Measurements from ENCODE around the gene PTX4. TPM values are rescaled to one million over a fixed set of nuclear protein-coding genes. Genes with fewer than 3 reads are reported as not detected.
A peak's percentile ranks its signal among the peaks of the same experiment; 100 is the strongest.

Gene PTX4
- total RNA-seq, 1 experiment from 2014 or later, result 0.22 TPM

DNA sequence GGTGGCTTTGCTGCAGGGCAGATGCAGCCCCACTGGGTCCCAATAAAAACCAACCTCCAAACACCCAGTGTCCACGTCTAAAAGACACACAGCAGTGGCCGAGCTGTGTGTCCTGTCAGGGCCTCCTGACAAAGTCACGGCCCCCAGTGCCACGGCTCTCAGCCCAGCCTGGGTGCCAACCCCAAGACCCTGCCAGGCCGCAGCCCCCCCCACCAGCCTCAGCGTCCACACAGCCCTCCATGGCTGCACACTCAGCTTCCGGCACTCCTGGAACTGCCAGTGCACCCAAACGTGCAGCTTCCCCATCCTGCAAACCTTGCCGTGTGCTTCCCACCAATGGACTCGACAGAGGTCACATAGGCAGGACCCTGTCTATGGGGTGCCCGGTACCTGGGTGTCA, 40.8 kb downstream of the PTX4 start:
- Histone ChIP-seq H3K27ac (ENCODE audit: low read length) (no peak overlapping the region), H3K9me2 (replicated peaks; ENCODE audit: low read length) (no peaks in the 10 kb centered on the region), H3K4me3 (ENCODE audit: low read length) (no peak overlapping the region), H2AFZ (ENCODE audit: low read length) (no peak overlapping the region), H3K4me1 (ENCODE audit: insufficient read depth, low read length) (no peaks in the 10 kb centered on the region), H3K79me2 (ENCODE audit: low read length) (no peaks in the 10 kb centered on the region), H3K9me3 (ENCODE audit: low read length) (no peaks in the 10 kb centered on the region), H3K36me3 (ENCODE audit: low read depth, low read length) (no peaks in the 10 kb centered on the region), H3K9ac (ENCODE audit: low read length) (no peak overlapping the region), H3K27me3 (ENCODE audit: low read length) (no peaks in the 10 kb centered on the region), H3K4me2 (ENCODE audit: low read length) (no peak overlapping the region), H4K20me1 (ENCODE audit: low read length) (no peaks in the 10 kb centered on the region), H3F3A (ENCODE audit: low read length, unreplicated experiment) (no peaks in the 10 kb centered on the region)
- intact Hi-C loops (cut with micrococcal nuclease), result no loop called here
- ATAC-seq, result no peak
- no peak for DNase-seq
- TF ChIP-seq EZH2 (IDR thresholded peaks at IDR 0.05; ENCODE audit: low read length, unreplicated experiment) (no peak), EZH2phosphoT487 (IDR thresholded peaks at IDR 0.05; ENCODE audit: borderline replicate concordance, low read length) (no peak)
- TF ChIP-seq, protein P1, sequence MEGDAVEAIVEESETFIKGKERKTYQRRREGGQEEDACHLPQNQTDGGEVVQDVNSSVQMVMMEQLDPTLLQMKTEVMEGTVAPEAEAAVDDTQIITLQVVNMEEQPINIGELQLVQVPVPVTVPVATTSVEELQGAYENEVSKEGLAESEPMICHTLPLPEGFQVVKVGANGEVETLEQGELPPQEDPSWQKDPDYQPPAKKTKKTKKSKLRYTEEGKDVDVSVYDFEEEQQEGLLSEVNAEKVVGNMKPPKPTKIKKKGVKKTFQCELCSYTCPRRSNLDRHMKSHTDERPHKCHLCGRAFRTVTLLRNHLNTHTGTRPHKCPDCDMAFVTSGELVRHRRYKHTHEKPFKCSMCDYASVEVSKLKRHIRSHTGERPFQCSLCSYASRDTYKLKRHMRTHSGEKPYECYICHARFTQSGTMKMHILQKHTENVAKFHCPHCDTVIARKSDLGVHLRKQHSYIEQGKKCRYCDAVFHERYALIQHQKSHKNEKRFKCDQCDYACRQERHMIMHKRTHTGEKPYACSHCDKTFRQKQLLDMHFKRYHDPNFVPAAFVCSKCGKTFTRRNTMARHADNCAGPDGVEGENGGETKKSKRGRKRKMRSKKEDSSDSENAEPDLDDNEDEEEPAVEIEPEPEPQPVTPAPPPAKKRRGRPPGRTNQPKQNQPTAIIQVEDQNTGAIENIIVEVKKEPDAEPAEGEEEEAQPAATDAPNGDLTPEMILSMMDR (conservative IDR thresholded peaks at IDR 0.05; ENCODE audit: low read depth, low read length), result no peak
- no TSS peak for BruUV-seq (replicated peaks)
- POLR2A ChIA-PET (ENCODE audit: unreplicated experiment), result no interaction called here
- CTCF ChIA-PET, result no interaction called here

DNA sequence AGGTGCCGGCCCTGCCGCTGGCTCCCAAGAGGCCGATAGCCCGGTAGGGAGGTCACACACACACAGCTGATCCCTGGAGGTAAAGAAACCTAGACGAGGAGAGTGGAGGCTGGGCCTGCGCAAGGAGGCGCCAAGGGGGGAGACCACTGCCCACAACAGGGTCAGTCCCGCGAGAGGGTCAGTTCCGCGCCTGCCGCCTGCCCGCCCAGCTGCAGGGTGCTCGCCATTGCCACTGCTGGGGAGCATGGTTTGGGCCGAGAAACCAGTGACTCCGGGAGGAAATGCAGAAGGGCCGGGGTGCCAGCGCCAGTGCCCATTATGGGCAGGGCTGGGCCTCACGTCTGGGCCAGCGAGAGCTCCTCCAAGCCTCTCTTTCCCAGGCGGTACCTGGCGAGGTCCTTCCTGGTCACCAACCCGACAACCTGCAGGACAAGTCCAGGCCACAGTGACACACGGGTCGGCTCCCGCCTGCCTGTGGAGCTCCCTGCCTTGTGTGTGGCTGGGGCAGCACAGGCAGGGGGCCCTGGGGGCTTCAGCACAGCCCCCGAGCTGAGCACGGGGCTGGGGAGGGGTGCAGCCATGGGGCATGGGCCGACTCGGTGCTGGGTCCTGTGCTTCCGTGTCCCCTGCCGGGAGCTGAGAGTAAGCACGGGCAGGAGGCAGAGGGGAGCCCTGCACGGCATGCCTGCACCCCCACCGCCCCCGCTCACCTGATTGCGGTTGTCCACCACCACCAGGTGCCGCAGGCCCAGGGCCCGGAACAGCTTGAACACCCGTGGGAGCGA, 42.3 kb downstream of the PTX4 start:
- H3K4me2 ChIP-seq (ENCODE audit: low read length), result no peak overlapping the region
- no peaks in the 10 kb centered on the region for H4K20me1 ChIP-seq (ENCODE audit: low read length)
- no peak overlapping the region for H3K9ac ChIP-seq (ENCODE audit: low read length)
- H2AFZ ChIP-seq (ENCODE audit: low read length), result no peak overlapping the region
- TF ChIP-seq EZH2 (IDR thresholded peaks at IDR 0.05; ENCODE audit: low read length, unreplicated experiment) (no peak), EZH2phosphoT487 (IDR thresholded peaks at IDR 0.05; ENCODE audit: borderline replicate concordance, low read length) (no peak)
- TF ChIP-seq, protein P1 (conservative IDR thresholded peaks at IDR 0.05; ENCODE audit: low read depth, low read length), result no peak
- H3K27me3 ChIP-seq (ENCODE audit: low read length), result no peaks in the 10 kb centered on the region
- no peaks in the 10 kb centered on the region for H3K36me3 ChIP-seq (ENCODE audit: low read depth, low read length)
- H3F3A ChIP-seq (ENCODE audit: low read length, unreplicated experiment), result no peaks in the 10 kb centered on the region
- BruUV-seq (replicated peaks), result TSS peak; percentile 23
- H3K79me2 ChIP-seq (ENCODE audit: low read length), result no peaks in the 10 kb centered on the region
- no peaks in the 10 kb centered on the region for H3K9me2 ChIP-seq (replicated peaks; ENCODE audit: low read length)
- intact Hi-C loops (cut with micrococcal nuclease), result no loop called here
- DNase-seq (no peak), ATAC-seq (no peak)
- H3K9me3 ChIP-seq (ENCODE audit: low read length), result no peaks in the 10 kb centered on the region
- POLR2A ChIA-PET (ENCODE audit: unreplicated experiment), result no interaction called here
- no peak overlapping the region for H3K27ac ChIP-seq (ENCODE audit: low read length)
- H3K4me1 ChIP-seq (ENCODE audit: insufficient read depth, low read length), result no peaks in the 10 kb centered on the region
- no peak overlapping the region for H3K4me3 ChIP-seq (ENCODE audit: low read length)
- CTCF ChIA-PET, result no interaction called here

DNA sequence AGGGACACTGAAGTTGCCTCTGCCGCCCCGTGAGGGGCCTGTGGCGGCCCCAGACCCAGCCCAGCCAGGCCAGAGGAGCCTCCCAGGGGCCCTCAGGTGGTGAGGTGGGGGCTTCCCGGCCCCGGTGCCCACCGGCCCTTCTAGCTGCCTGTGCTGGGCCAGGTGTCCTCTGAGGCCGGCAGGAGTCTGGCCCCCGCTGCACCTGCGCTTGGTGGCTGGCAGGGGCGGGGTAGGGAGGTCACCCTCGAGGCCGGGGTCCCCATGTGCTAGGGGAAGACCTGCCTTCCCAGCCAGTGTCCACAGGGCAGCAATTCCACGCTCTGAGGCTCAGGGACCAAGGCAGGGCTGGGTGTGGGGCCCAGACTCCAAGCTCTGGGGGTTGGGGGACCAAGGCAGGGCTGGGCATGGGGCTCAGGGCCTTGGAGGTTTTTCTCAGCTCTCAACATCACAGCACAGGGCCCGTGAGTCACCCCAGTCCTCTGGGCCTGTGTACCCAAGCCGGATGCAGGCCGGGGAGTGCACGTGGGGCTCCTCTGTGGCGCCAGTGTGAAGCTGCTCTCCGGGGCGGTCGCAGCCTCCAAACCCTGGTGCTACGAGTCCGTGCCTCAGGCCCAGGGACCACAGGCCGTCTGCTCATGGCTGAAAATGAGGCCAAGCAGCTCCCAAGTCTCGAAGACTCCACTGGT, 43.1 kb downstream of the PTX4 start:
- Histone ChIP-seq H3K4me1 (ENCODE audit: insufficient read depth, low read length) (no peaks in the 10 kb centered on the region), H3K27me3 (ENCODE audit: low read length) (no peaks in the 10 kb centered on the region), H3K9me2 (replicated peaks; ENCODE audit: low read length) (no peaks in the 10 kb centered on the region), H3K4me2 (ENCODE audit: low read length) (no peak overlapping the region), H2AFZ (ENCODE audit: low read length) (no peak overlapping the region), H3K4me3 (ENCODE audit: low read length) (no peak overlapping the region), H4K20me1 (ENCODE audit: low read length) (no peaks in the 10 kb centered on the region), H3K27ac (ENCODE audit: low read length) (no peak overlapping the region), H3K79me2 (ENCODE audit: low read length) (no peaks in the 10 kb centered on the region), H3F3A (ENCODE audit: low read length, unreplicated experiment) (no peaks in the 10 kb centered on the region), H3K9ac (ENCODE audit: low read length) (no peak overlapping the region), H3K36me3 (ENCODE audit: low read depth, low read length) (no peaks in the 10 kb centered on the region), H3K9me3 (ENCODE audit: low read length) (no peaks in the 10 kb centered on the region)
- no peak for DNase-seq
- CTCF ChIA-PET, result no interaction called here
- no TSS peak for BruUV-seq (replicated peaks)
- ATAC-seq, result no peak
- POLR2A ChIA-PET (ENCODE audit: unreplicated experiment), result no interaction called here
- intact Hi-C loops (cut with micrococcal nuclease), result no loop called here
- no peak for TF ChIP-seq EZH2 (IDR thresholded peaks at IDR 0.05; ENCODE audit: low read length, unreplicated experiment)
- TF ChIP-seq, protein P1 (conservative IDR thresholded peaks at IDR 0.05; ENCODE audit: low read depth, low read length), result no peak
- no peak for TF ChIP-seq EZH2phosphoT487 (IDR thresholded peaks at IDR 0.05; ENCODE audit: borderline replicate concordance, low read length)

All from PC-3 (cell line).